ENCODE results near the gene OR4D11.

DNA sequence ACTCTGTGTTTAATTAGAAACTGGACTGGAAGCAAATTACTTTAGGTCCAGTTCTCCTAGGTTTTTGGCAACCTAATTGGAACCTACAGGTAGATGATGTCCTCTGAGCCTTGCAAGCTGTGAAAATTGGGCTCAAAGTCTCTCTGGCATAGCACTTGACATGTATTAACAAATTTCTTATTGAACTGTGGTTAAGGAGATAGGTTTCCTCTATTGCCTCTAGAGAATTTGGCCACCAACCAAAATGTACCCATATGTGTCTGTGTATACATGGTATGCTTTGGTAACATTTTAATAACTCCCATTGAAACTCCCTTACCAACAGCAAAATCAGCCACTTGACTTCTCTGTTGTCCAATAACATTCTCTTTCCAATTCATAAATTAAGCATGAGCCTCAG lies 30.4 kb upstream of the OR4D11 start, which contains the start of gene OR4D10:
- TF ChIP-seq CTCF (IDR thresholded peaks at IDR 0.05) (no peak), POLR2A (IDR thresholded peaks at IDR 0.05) (no peak)

Measured in sigmoid colon (tissue), 3 donors.